Measurements from ENCODE around the gene AFF1.

AFF1 gene, protein sequence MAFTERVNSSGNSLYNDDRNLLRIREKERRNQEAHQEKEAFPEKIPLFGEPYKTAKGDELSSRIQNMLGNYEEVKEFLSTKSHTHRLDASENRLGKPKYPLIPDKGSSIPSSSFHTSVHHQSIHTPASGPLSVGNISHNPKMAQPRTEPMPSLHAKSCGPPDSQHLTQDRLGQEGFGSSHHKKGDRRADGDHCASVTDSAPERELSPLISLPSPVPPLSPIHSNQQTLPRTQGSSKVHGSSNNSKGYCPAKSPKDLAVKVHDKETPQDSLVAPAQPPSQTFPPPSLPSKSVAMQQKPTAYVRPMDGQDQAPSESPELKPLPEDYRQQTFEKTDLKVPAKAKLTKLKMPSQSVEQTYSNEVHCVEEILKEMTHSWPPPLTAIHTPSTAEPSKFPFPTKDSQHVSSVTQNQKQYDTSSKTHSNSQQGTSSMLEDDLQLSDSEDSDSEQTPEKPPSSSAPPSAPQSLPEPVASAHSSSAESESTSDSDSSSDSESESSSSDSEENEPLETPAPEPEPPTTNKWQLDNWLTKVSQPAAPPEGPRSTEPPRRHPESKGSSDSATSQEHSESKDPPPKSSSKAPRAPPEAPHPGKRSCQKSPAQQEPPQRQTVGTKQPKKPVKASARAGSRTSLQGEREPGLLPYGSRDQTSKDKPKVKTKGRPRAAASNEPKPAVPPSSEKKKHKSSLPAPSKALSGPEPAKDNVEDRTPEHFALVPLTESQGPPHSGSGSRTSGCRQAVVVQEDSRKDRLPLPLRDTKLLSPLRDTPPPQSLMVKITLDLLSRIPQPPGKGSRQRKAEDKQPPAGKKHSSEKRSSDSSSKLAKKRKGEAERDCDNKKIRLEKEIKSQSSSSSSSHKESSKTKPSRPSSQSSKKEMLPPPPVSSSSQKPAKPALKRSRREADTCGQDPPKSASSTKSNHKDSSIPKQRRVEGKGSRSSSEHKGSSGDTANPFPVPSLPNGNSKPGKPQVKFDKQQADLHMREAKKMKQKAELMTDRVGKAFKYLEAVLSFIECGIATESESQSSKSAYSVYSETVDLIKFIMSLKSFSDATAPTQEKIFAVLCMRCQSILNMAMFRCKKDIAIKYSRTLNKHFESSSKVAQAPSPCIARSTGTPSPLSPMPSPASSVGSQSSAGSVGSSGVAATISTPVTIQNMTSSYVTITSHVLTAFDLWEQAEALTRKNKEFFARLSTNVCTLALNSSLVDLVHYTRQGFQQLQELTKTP

DNA sequence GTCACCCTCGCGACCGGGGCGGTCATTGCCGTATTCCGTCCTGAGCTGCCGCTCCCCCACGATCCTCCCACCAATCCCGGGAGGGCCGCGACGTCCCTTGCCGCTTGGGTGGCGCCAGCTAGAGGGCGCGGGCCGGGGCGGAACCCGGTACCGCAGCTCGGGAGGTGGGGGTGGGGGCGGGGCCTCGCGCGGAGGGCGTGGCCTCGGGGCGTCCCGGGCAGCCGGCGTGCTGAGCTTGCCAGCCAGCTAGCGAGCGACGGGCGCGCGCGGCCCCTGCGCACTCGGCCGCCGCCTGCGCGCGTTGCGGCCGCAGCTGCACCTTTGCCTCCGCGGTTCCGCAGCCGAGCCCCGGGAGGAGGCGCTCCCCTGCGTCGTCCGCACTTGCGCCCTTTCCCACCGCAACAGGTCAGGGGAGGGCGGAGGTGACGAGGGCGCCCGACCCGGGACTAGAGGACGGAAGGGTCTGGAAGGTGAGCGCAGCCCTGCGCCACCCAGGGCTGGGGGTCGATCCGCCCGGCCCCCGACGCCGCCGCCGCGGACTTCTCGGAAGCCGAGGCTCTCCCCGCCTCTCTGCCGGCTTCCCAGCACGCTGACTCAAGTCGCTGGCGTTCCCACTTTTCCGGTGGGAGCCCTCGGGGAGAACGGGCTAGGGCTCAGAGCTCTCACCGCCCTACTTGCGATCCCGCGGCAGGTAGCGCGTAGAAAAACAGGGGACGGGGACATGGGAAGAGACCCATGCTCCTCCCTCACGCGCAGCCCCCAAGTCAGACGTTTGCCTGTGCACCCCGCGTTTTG, at the start of gene AFF1:
Gene AFF1 (plus strand): TSS at position 241 of the 795 bp plus-strand sequence. CDS start 13,523 bp downstream, outside the sequence.
- H3K4me3 ChIP-seq (ENCODE audit: low read depth, low read length), result peak within 1 kb of the TSS; percentile 64
- TF ChIP-seq, protein P1, sequence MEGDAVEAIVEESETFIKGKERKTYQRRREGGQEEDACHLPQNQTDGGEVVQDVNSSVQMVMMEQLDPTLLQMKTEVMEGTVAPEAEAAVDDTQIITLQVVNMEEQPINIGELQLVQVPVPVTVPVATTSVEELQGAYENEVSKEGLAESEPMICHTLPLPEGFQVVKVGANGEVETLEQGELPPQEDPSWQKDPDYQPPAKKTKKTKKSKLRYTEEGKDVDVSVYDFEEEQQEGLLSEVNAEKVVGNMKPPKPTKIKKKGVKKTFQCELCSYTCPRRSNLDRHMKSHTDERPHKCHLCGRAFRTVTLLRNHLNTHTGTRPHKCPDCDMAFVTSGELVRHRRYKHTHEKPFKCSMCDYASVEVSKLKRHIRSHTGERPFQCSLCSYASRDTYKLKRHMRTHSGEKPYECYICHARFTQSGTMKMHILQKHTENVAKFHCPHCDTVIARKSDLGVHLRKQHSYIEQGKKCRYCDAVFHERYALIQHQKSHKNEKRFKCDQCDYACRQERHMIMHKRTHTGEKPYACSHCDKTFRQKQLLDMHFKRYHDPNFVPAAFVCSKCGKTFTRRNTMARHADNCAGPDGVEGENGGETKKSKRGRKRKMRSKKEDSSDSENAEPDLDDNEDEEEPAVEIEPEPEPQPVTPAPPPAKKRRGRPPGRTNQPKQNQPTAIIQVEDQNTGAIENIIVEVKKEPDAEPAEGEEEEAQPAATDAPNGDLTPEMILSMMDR (IDR thresholded peaks at IDR 0.05; ENCODE audit: borderline replicate concordance, insufficient read depth, low read depth, low read length), result peak; percentile 24; the same call in 1 of the 2 replicates

DNA sequence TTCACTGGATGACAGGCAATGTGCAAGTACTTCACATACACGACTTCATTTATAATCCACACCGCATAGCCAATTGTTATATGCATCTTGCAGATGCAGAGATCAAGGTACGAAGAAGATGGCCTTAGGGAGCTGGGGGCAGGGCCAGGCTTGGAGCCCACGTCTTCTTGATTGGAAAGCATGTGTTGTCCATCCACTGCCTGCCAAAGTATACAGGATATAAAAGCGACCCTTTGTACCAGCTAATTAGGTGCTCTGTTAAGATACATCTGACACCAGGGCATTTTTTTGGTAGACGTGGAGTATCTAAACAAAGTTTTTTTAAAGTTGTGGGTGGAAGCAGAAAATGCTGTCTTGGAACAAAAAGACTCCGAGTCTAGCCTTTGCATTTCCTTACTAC, 44.0 kb upstream of the AFF1 start:
- TF ChIP-seq, protein P1 (IDR thresholded peaks at IDR 0.05; ENCODE audit: borderline replicate concordance, insufficient read depth, low read depth, low read length), result no peak

DNA sequence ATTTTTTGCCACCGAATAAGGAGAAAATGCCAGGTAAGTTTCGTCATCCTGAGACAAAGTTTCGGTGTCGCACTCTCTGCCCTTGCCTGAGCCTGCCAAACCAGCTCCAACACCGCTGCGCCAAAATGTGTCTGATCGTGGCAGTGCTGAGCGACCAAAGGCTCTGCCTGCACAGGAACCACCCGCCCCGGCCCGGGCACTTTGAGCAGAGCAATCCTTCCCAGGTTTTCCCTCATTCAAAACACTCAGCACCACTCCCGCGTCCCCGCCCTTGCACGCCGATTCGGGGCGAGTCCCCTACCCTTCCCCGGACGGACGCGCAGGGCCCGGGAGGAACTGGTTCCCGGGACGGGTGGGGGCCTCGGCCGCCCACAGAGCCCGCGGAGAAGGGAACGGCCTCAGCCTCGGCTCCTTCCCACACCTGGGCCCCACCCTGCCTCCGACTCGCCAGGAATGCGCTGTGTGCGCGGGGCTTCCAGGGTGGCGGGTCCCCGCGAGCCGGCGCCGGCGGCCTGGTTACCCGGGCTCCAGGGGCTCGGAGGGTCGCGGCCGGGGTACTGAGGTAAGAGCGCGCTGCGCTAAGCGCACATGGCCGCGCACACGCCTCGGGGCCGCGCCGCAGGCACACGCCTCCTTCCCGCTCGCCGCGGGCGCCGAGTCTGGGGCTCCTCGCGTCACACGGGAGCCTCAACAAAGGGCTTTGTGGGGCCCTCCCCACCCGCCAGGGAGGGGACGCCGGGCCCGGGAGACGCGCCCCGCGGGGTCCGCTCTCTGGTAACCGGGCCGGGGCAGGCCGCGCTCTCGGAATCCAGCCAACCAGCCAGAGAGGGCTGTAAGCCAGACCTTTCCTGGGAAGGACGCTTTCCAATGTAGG, 42.8 kb upstream of the AFF1 start, which contains the start of gene C4orf36:
Gene C4orf36 (minus strand): TSS at position 661 of the 874 bp plus-strand sequence. CDS start 902 bp downstream, outside the sequence.
- TF ChIP-seq, protein P1 (IDR thresholded peaks at IDR 0.05; ENCODE audit: borderline replicate concordance, insufficient read depth, low read depth, low read length), result no peak
- peak within 1 kb of the TSS; percentile 61 for H3K4me3 ChIP-seq (ENCODE audit: low read depth, low read length)

More for the DNA sequence above, 44.0 kb upstream of the AFF1 start:
- no peak overlapping the region for H3K4me3 ChIP-seq (ENCODE audit: low read depth, low read length)

DNA sequence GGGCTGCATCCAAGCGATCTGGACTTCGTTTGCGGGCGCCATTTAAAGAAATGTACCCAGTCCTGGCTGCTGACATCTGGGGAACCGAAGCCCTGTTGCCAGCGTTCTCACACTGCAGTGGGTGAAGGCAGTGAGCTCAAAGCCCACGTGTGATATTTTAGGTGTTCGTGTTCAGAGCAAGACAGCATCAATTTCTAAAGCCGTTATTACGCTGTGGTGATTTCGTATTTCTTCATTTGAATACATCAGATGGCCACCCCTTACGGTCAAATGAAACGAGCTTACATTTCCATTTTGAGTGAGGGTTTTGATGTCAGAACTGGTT, 42.2 kb upstream of the AFF1 start:
- TF ChIP-seq, protein P1 (IDR thresholded peaks at IDR 0.05; ENCODE audit: borderline replicate concordance, insufficient read depth, low read depth, low read length), result no peak
- H3K4me3 ChIP-seq (ENCODE audit: low read depth, low read length), result peak overlapping the region; percentile 61

DNA sequence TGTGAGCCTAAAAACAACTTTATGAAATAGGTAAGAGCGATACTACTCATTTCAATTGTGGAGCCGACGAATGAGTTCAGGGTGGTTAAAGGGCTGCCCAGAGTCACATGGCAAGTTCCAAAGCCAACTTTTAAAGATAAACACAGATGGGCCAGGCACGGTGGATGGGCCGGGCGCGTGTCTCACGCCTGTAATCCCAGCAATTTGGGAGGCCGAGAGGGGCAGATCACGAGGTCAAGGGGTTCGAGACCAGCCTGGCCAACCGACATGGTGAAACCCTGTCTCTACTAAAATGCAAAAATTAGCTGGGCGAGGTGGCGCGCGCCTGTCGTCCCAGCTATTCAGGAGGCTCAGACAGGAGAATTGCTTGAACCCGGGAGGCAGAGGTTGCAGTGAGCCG, 41.7 kb upstream of the AFF1 start:
- TF ChIP-seq, protein P1 (IDR thresholded peaks at IDR 0.05; ENCODE audit: borderline replicate concordance, insufficient read depth, low read depth, low read length), result no peak
- H3K4me3 ChIP-seq (ENCODE audit: low read depth, low read length), result no peak overlapping the region
